Adrenal gland (tissue), 5 donors: ENCODE data around the gene MSX2.
"Not testable (repeated sequence)": the region's sequence is repeated elsewhere in the genome, so short reads cannot be mapped to it uniquely, and the experiment has no call there.

ENCODE experiments used
- CTCF ChIP-seq, 6 experiments: fragments of 450-650 bp in 4 of 6; fragments of 200-600 bp in 2 of 6; sonication (generic) in 1 of 6; IDR thresholded peaks; 1 replicate in 5 of 6; 2 replicates in 1 of 6; pipeline versions ENCODE4 v1.5.1 to v1.8.0; 2016 to 2021; ENCODE audit warnings: antibody characterized with exemption in 6 of 6, mild to moderate bottlenecking in 2 of 6, moderate library complexity in 1 of 6
- POLR2A ChIP-seq, 2 donors: fragments of 450-650 bp; IDR thresholded peaks; one replicate each; pipeline ENCODE4 v1.6.1; 2017; ENCODE audit warnings: antibody characterized with exemption in 2 of 2, mild to moderate bottlenecking in 2 of 2, moderate library complexity in 1 of 2
- donor health status: DM: no; HTN: no; CAD: no.

GRCh38 chr5:174761341-174761740 lies 37.0 kb downstream of the MSX2 start:
- TF ChIP-seq POLR2A, CTCF (IDR thresholded peaks at IDR 0.05): not testable (repeated sequence)
